Measurements from ENCODE around the gene GPR39. TPM values are rescaled to one million over a fixed set of nuclear protein-coding genes. Genes with fewer than 3 reads are reported as not detected.

Gene GPR39
- total RNA-seq, 2 donors from 2014 or later: not detected

GRCh38 chr2:132441051-132441450 is 24.4 kb downstream of the GPR39 start:
- no peaks in the 10 kb centered on the region for H3K27me3 Mint-ChIP-seq

DNA sequence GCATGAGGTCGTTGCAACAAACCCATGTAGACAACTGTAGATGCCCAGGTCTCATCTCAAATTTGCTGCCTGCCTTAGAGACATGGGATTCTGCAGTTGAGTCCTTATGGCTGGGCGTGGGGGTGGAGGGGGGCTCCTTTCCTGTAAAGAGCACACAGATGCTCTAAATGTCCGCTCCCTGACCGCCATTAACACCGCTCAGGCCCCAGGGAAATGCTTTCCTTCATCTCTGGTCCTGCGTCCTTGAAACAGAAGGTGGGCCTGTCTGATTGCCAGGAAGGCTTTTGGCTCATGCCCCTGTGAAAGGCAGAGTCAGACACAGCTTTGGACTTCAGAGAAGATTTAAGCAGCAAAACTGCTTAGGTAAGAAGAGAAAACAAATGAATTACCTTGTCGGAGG is 25.7 kb downstream of the GPR39 start:
- H3K4me3 Mint-ChIP-seq: no peak overlapping the region
- H3K9me3 Mint-ChIP-seq: peaks cover 7% of the 10 kb centered on the region
- H3K27me3 Mint-ChIP-seq: no peaks in the 10 kb centered on the region
- DNase-seq (ENCODE audit: low spot score) (no peak), ATAC-seq (no peak)
- H3K36me3 Mint-ChIP-seq: no peaks in the 10 kb centered on the region
- H3K4me1 Mint-ChIP-seq (ENCODE audit: low read depth in 2 of 2): no peaks in the 10 kb centered on the region
- H3K27ac Mint-ChIP-seq: no peak overlapping the region

More at GRCh38 chr2:132441051-132441450, 24.4 kb downstream of the GPR39 start:
- H3K27ac Mint-ChIP-seq: no peak overlapping the region
- H3K4me3 Mint-ChIP-seq: no peak overlapping the region
- DNase-seq (ENCODE audit: low spot score): no peak
- no peaks in the 10 kb centered on the region for H3K9me3 Mint-ChIP-seq
- H3K36me3 Mint-ChIP-seq: no peaks in the 10 kb centered on the region
- ATAC-seq: no peak
- no peaks in the 10 kb centered on the region for H3K4me1 Mint-ChIP-seq (ENCODE audit: low read depth in 2 of 2)

GRCh38 chr2:132443106-132443505 is 26.5 kb downstream of the GPR39 start:
- H3K9me3 Mint-ChIP-seq: peaks cover 7% of the 10 kb centered on the region
- ATAC-seq (no peak), DNase-seq (ENCODE audit: low spot score) (no peak)
- no peaks in the 10 kb centered on the region for H3K27me3 Mint-ChIP-seq
- no peak overlapping the region for H3K4me3 Mint-ChIP-seq
- no peaks in the 10 kb centered on the region for H3K4me1 Mint-ChIP-seq (ENCODE audit: low read depth in 2 of 2)
- H3K27ac Mint-ChIP-seq: no peak overlapping the region
- no peaks in the 10 kb centered on the region for H3K36me3 Mint-ChIP-seq

DNA sequence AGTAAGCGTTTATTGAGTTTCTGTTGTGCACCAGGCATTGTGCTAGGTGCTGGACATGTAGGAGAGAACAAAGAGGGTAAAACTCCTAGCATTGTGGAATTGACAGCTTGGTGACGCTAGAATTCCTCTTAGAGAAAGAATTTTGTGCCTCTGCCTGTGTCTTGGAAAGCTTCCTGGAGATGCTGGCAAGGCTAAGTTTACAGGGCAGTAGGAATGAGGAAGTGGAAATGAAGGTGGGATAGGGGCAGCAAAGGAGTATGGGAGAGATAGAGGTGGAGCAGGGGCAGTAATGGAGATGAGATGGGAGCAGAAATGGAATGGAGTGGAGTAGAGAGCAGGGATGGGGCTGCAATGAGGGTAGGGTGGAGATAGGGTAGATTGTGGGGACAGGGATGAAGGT is 29.8 kb downstream of the GPR39 start:
- no peak overlapping the region for H3K4me3 Mint-ChIP-seq
- H3K9me3 Mint-ChIP-seq: peaks cover 10% of the 10 kb centered on the region
- ATAC-seq (no peak), DNase-seq (ENCODE audit: low spot score) (no peak)
- H3K27me3 Mint-ChIP-seq: no peaks in the 10 kb centered on the region
- H3K27ac Mint-ChIP-seq: no peak overlapping the region
- no peaks in the 10 kb centered on the region for H3K36me3 Mint-ChIP-seq
- H3K4me1 Mint-ChIP-seq (ENCODE audit: low read depth in 2 of 2): no peaks in the 10 kb centered on the region

GRCh38 chr2:132448331-132448730 is 31.7 kb downstream of the GPR39 start:
- H3K4me1 Mint-ChIP-seq (ENCODE audit: low read depth in 2 of 2): no peaks in the 10 kb centered on the region
- no peaks in the 10 kb centered on the region for H3K27me3 Mint-ChIP-seq
- H3K27ac Mint-ChIP-seq: no peak overlapping the region
- peaks cover 20% of the 10 kb centered on the region for H3K9me3 Mint-ChIP-seq
- ATAC-seq: no peak
- no peak for DNase-seq (ENCODE audit: low spot score)
- H3K36me3 Mint-ChIP-seq: no peaks in the 10 kb centered on the region
- H3K4me3 Mint-ChIP-seq: no peak overlapping the region

GRCh38 chr2:132448771-132449170 is 32.2 kb downstream of the GPR39 start:
- no peak for ATAC-seq
- Mint-ChIP-seq H3K4me3 (no peak overlapping the region), H3K9me3 (peaks cover 20% of the 10 kb centered on the region), H3K4me1 (ENCODE audit: low read depth in 2 of 2) (no peaks in the 10 kb centered on the region), H3K27me3 (no peaks in the 10 kb centered on the region), H3K27ac (no peak overlapping the region), H3K36me3 (no peaks in the 10 kb centered on the region)
- DNase-seq (ENCODE audit: low spot score): no peak

DNA sequence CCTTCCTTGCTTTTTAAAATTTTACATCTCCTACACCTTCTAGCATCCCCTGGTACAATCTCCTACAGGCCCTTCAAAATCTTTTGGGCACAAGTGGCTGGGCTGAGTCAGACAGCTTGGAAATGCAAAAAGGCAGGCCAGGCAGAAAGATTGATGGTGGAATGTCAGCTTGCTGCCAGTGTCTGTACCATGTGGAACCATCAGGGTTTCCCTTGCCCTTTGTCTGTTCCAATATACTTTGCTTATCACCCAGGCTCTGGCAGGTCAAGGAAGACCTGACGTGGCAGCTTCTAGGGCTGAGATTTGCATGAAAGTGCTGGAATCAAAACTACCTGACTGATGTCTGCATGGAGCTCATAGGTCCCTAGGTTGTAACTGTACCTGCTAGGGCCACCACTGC is 33.3 kb downstream of the GPR39 start:
- ATAC-seq (no peak), DNase-seq (ENCODE audit: low spot score) (no peak)
- peaks cover 20% of the 10 kb centered on the region for H3K9me3 Mint-ChIP-seq
- no peak overlapping the region for H3K27ac Mint-ChIP-seq
- no peaks in the 10 kb centered on the region for H3K36me3 Mint-ChIP-seq
- no peak overlapping the region for H3K4me3 Mint-ChIP-seq
- H3K4me1 Mint-ChIP-seq (ENCODE audit: low read depth in 2 of 2): no peaks in the 10 kb centered on the region
- H3K27me3 Mint-ChIP-seq: no peaks in the 10 kb centered on the region

GRCh38 chr2:132460781-132461180 is 44.2 kb downstream of the GPR39 start:
- Mint-ChIP-seq H3K9me3 (peaks cover 19% of the 10 kb centered on the region), H3K27ac (no peak overlapping the region), H3K36me3 (peaks cover 11% of the 10 kb centered on the region), H3K27me3 (no peaks in the 10 kb centered on the region), H3K4me1 (ENCODE audit: low read depth in 2 of 2) (no peaks in the 10 kb centered on the region), H3K4me3 (no peak overlapping the region)
- DNase-seq (ENCODE audit: low spot score) (no peak), ATAC-seq (no peak)

- H3K4me3 Mint-ChIP-seq: no peak overlapping the region
- H3K9me3 Mint-ChIP-seq: peaks cover 17% of the 10 kb centered on the region
- ATAC-seq (no peak), DNase-seq (ENCODE audit: low spot score) (no peak)
- H3K27me3 Mint-ChIP-seq: no peaks in the 10 kb centered on the region
- H3K4me1 Mint-ChIP-seq (ENCODE audit: low read depth in 2 of 2): no peaks in the 10 kb centered on the region
- H3K36me3 Mint-ChIP-seq: peaks cover 11% of the 10 kb centered on the region
- no peak overlapping the region for H3K27ac Mint-ChIP-seq
These were observed 45.6 kb downstream of the GPR39 start for GRCh38 chr2:132462236-132462635.

DNA sequence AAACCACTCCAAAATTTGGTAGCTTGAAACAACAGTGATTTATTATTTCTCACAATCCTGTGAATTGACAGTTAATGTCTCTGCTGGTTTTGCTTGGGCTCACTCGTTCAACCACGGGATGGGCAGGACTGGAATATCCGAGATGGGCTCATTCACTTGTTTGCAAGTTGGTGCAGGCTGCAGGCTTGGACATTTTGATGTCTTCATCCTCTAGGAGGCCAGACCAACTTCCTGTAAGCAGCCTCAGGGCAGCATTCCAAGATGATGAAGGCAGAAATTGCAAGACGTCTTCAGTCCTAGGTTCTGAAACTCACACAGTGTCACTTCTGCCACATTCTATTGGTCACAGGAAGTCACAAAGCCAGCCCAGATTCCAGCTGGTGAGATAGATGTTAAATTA is 47.1 kb downstream of the GPR39 start:
- Mint-ChIP-seq H3K27me3 (no peaks in the 10 kb centered on the region), H3K9me3 (peaks cover 13% of the 10 kb centered on the region), H3K27ac (no peak overlapping the region)

DNA sequence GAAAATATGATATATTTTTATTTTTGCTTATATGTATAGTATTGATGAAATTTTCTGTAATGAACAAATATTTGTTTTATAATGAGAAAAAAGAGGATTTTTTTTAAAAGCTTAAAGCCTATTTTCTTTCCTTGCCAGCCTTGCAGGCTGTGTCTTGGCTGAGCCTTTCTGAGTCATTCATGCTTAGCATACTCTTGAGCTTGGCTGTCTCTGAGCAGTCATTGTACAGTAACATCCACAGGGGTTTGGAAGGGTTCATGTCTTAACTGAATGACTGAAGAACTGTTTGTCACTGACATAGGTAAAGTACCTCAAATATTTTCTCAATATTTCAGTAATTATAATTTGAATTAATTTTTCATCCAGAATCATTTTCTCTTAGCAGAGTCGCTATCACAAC is 49.3 kb downstream of the GPR39 start:
- DNase-seq (ENCODE audit: low spot score) (no peak), ATAC-seq (no peak)
- H3K27ac Mint-ChIP-seq: no peak overlapping the region
- no peaks in the 10 kb centered on the region for H3K27me3 Mint-ChIP-seq
- no peaks in the 10 kb centered on the region for H3K36me3 Mint-ChIP-seq
- peaks cover 10% of the 10 kb centered on the region for H3K9me3 Mint-ChIP-seq
- H3K4me3 Mint-ChIP-seq: no peak overlapping the region
- H3K4me1 Mint-ChIP-seq (ENCODE audit: low read depth in 2 of 2): no peaks in the 10 kb centered on the region

More for the DNA sequence above, 47.1 kb downstream of the GPR39 start:
- ATAC-seq (no peak), DNase-seq (ENCODE audit: low spot score) (no peak)
- no peaks in the 10 kb centered on the region for H3K4me1 Mint-ChIP-seq (ENCODE audit: low read depth in 2 of 2)
- peaks cover 6% of the 10 kb centered on the region for H3K36me3 Mint-ChIP-seq
- H3K4me3 Mint-ChIP-seq: no peak overlapping the region

DNA sequence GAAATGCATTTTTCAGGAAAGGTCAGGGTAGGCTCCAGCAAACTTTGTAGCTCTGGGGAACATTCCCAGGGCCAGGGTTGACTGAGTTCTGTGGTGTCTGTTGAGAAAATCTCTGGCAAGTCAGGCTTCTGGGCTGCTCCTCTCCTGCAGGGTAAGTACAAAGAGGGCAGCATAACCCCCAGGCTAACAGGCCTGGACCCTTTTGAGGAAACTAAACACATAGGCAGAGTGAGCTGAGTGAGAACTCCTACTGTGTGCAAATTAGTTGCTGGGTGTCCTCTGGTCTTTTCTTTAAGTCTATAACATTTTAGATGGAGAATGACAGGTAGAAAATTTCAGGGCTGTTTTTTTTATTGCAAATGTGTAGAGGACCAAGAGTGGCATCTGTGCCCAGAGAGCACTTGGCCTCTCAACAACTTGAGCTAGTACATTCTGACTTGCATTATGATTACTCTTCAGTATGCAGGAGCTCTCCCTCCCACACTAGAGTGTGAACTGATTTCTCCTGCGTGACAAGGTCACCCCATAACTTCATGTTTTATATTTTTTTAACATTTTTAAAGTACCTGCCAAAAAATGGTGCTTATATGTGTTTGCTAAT is 49.9 kb downstream of the GPR39 start:
- DNase-seq (ENCODE audit: low spot score): no peak
- Mint-ChIP-seq H3K4me1 (ENCODE audit: low read depth in 2 of 2) (no peaks in the 10 kb centered on the region), H3K9me3 (peaks cover 12% of the 10 kb centered on the region), H3K27me3 (no peaks in the 10 kb centered on the region), H3K27ac (no peak overlapping the region), H3K36me3 (no peaks in the 10 kb centered on the region), H3K4me3 (no peak overlapping the region)
- no peak for ATAC-seq

GRCh38 chr2:132468821-132469675 is 52.4 kb downstream of the GPR39 start:
- H3K36me3 Mint-ChIP-seq: no peaks in the 10 kb centered on the region
- H3K4me3 Mint-ChIP-seq: no peak overlapping the region
- H3K27ac Mint-ChIP-seq: no peak overlapping the region
- H3K4me1 Mint-ChIP-seq (ENCODE audit: low read depth in 2 of 2): no peaks in the 10 kb centered on the region
- H3K27me3 Mint-ChIP-seq: no peaks in the 10 kb centered on the region
- DNase-seq (ENCODE audit: low spot score) (no peak), ATAC-seq (no peak)
- peaks cover 7% of the 10 kb centered on the region for H3K9me3 Mint-ChIP-seq

- H3K9me3 Mint-ChIP-seq: peaks cover 7% of the 10 kb centered on the region
- no peaks in the 10 kb centered on the region for H3K36me3 Mint-ChIP-seq
- H3K4me1 Mint-ChIP-seq (ENCODE audit: low read depth in 2 of 2): no peaks in the 10 kb centered on the region
- no peak for ATAC-seq
- H3K27ac Mint-ChIP-seq: no peak overlapping the region
- no peak for DNase-seq (ENCODE audit: low spot score)
- no peak overlapping the region for H3K4me3 Mint-ChIP-seq
- no peaks in the 10 kb centered on the region for H3K27me3 Mint-ChIP-seq
These were observed 54.1 kb downstream of the GPR39 start for GRCh38 chr2:132470746-132471145.

Measured in natural killer cell treated with Interleukin-12 subunit alpha and Interleukin-12 subunit beta and Interleukin-15 and Interleukin-18, amount 100 ng/mL, for 72 hours (primary cell).